ENCODE measurements around the gene SLPI. TPM values are rescaled to one million over a fixed set of nuclear protein-coding genes. Genes with fewer than 3 reads are reported as not detected.

The SLPI gene
- total RNA-seq, 1 experiment from 2014 or later = 207 TPM

DNA sequence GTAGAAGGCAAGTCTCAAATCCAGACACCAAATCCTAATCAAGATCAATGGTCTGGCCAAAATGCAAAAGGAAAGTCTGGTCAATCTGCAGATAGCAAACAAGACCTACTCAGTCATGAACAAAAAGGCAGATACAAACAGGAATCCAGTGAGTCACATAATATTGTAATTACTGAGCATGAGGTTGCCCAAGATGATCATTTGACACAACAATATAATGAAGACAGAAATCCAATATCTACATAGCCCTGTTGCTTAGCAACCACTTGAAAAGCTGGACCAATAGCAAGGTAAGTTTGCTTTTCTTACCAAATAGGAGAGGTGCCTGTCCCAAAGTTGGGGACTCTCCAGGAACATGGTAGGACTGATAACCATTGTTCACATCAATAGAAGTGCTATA lies 31.2 kb downstream of the SLPI start:
- H3K4me3 ChIP-seq (ENCODE audit: low read length) = no peak overlapping the region

DNA sequence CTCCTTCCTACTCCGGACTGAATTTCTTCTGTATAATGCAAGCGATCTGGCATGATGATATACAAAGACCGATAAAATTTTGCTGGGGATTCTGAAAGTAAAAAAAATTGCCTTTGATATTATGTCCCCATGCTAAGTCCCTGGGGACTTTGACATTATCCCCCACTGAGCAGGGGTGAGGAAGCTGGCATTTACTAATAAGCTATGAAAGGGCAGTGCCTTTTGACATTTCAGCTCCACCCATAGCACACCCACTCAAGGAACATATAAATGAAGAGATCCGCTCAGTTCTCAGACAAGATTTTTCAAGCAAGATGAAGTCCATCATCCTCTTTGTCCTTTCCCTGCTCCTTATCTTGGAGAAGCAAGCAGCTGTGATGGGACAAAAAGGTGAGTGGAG lies 33.3 kb downstream of the SLPI start, which contains the start of gene SEMG2:
Gene SEMG2, plus strand, starts transcription at position 298 of the 400 bp plus-strand sequence. Its CDS starts 17 bp downstream, at position 315.
- Histone ChIP-seq H3K4me2 (ENCODE audit: low read length) (no peak within 1 kb of the TSS), H3K79me2 (ENCODE audit: low read length) (no peaks in the 10 kb centered on the region), H3K9me3 (ENCODE audit: low read length) (no peaks in the 10 kb centered on the region), H3K27ac (ENCODE audit: low read length) (no peak within 1 kb of the TSS), H3K4me3 (ENCODE audit: low read length) (no peak within 1 kb of the TSS), H3F3A (ENCODE audit: low read length, unreplicated experiment) (no peaks in the 10 kb centered on the region), H3K9ac (ENCODE audit: low read length) (no peak within 1 kb of the TSS), H3K27me3 (ENCODE audit: low read length) (no peaks in the 10 kb centered on the region), H4K20me1 (ENCODE audit: low read length) (no peaks in the 10 kb centered on the region), H3K4me1 (ENCODE audit: insufficient read depth, low read length) (no peaks in the 10 kb centered on the region), H3K36me3 (ENCODE audit: low read depth, low read length) (no peaks in the 10 kb centered on the region), H3K9me2 (replicated peaks; ENCODE audit: low read length) (no peaks in the 10 kb centered on the region), H2AFZ (ENCODE audit: low read length) (no peak within 1 kb of the TSS)
- no peak for ATAC-seq
- intact Hi-C loops (cut with micrococcal nuclease) = no loop called here
- POLR2A ChIA-PET (ENCODE audit: unreplicated experiment) = no interaction called here
- no peak for DNase-seq
- BruUV-seq (replicated peaks) = no TSS peak
- TF ChIP-seq EZH2phosphoT487 (IDR thresholded peaks at IDR 0.05; ENCODE audit: borderline replicate concordance, low read length) (no peak), EZH2 (IDR thresholded peaks at IDR 0.05; ENCODE audit: low read length, unreplicated experiment) (no peak)
- TF ChIP-seq, protein P1, sequence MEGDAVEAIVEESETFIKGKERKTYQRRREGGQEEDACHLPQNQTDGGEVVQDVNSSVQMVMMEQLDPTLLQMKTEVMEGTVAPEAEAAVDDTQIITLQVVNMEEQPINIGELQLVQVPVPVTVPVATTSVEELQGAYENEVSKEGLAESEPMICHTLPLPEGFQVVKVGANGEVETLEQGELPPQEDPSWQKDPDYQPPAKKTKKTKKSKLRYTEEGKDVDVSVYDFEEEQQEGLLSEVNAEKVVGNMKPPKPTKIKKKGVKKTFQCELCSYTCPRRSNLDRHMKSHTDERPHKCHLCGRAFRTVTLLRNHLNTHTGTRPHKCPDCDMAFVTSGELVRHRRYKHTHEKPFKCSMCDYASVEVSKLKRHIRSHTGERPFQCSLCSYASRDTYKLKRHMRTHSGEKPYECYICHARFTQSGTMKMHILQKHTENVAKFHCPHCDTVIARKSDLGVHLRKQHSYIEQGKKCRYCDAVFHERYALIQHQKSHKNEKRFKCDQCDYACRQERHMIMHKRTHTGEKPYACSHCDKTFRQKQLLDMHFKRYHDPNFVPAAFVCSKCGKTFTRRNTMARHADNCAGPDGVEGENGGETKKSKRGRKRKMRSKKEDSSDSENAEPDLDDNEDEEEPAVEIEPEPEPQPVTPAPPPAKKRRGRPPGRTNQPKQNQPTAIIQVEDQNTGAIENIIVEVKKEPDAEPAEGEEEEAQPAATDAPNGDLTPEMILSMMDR (conservative IDR thresholded peaks at IDR 0.05; ENCODE audit: low read depth, low read length) = no peak
- CTCF ChIA-PET = no interaction called here

More for the DNA sequence above, 31.2 kb downstream of the SLPI start:
- Histone ChIP-seq H3F3A (ENCODE audit: low read length, unreplicated experiment) (no peaks in the 10 kb centered on the region), H3K79me2 (ENCODE audit: low read length) (no peaks in the 10 kb centered on the region), H3K36me3 (ENCODE audit: low read depth, low read length) (no peaks in the 10 kb centered on the region), H2AFZ (ENCODE audit: low read length) (no peak overlapping the region), H3K4me1 (ENCODE audit: insufficient read depth, low read length) (no peaks in the 10 kb centered on the region), H3K9me2 (replicated peaks; ENCODE audit: low read length) (no peaks in the 10 kb centered on the region), H3K9ac (ENCODE audit: low read length) (no peak overlapping the region), H3K27ac (ENCODE audit: low read length) (no peak overlapping the region), H4K20me1 (ENCODE audit: low read length) (no peaks in the 10 kb centered on the region), H3K9me3 (ENCODE audit: low read length) (no peaks in the 10 kb centered on the region), H3K27me3 (ENCODE audit: low read length) (no peaks in the 10 kb centered on the region), H3K4me2 (ENCODE audit: low read length) (no peak overlapping the region)
- DNase-seq (no peak), ATAC-seq (no peak)
- ChIA-PET CTCF (no interaction called here), POLR2A (ENCODE audit: unreplicated experiment) (no interaction called here)
- no peak for TF ChIP-seq EZH2 (IDR thresholded peaks at IDR 0.05; ENCODE audit: low read length, unreplicated experiment)
- no peak for TF ChIP-seq EZH2phosphoT487 (IDR thresholded peaks at IDR 0.05; ENCODE audit: borderline replicate concordance, low read length)
- TF ChIP-seq, protein P1 (conservative IDR thresholded peaks at IDR 0.05; ENCODE audit: low read depth, low read length) = no peak
- BruUV-seq (replicated peaks) = no TSS peak
- intact Hi-C loops (cut with micrococcal nuclease) = no loop called here

DNA sequence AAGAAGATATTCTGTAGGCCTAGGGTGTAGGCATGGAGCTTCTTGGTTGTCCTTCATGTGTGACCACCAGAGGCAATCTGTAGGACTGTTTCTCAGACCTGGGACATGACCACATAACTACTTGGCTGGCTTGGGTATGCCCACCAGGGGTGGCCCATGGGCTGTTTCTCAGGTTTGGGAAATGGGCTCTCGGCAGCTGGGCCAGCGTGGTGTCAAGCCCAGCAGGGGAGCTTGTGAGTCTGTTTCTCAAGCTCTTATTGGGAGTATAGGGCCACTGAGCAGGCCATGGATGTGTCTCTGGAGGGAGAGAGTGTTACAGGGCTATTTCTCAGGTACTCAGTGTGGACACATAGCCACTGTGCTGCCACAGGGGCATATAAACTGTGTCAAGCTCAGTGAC lies 35.7 kb downstream of the SLPI start:
- no TSS peak for BruUV-seq (replicated peaks)
- DNase-seq = no peak
- no peak for ATAC-seq

More for the DNA sequence above, 35.7 kb downstream of the SLPI start:
- H3K27me3 ChIP-seq (ENCODE audit: low read length) = no peaks in the 10 kb centered on the region
- H3K36me3 ChIP-seq (ENCODE audit: low read depth, low read length) = no peaks in the 10 kb centered on the region
- no peak overlapping the region for H2AFZ ChIP-seq (ENCODE audit: low read length)
- H3K4me3 ChIP-seq (ENCODE audit: low read length) = no peak overlapping the region
- H3K9ac ChIP-seq (ENCODE audit: low read length) = no peak overlapping the region
- POLR2A ChIA-PET (ENCODE audit: unreplicated experiment) = no interaction called here
- no peak overlapping the region for H3K27ac ChIP-seq (ENCODE audit: low read length)
- H3F3A ChIP-seq (ENCODE audit: low read length, unreplicated experiment) = no peaks in the 10 kb centered on the region
- H3K9me3 ChIP-seq (ENCODE audit: low read length) = no peaks in the 10 kb centered on the region
- intact Hi-C loops (cut with micrococcal nuclease) = no loop called here
- no peak for TF ChIP-seq EZH2phosphoT487 (IDR thresholded peaks at IDR 0.05; ENCODE audit: borderline replicate concordance, low read length)
- TF ChIP-seq EZH2 (IDR thresholded peaks at IDR 0.05; ENCODE audit: low read length, unreplicated experiment) = no peak
- TF ChIP-seq, protein P1 (conservative IDR thresholded peaks at IDR 0.05; ENCODE audit: low read depth, low read length) = no peak
- H3K4me2 ChIP-seq (ENCODE audit: low read length) = no peak overlapping the region
- no peaks in the 10 kb centered on the region for H4K20me1 ChIP-seq (ENCODE audit: low read length)
- no peaks in the 10 kb centered on the region for H3K79me2 ChIP-seq (ENCODE audit: low read length)
- no peaks in the 10 kb centered on the region for H3K4me1 ChIP-seq (ENCODE audit: insufficient read depth, low read length)
- H3K9me2 ChIP-seq (replicated peaks; ENCODE audit: low read length) = no peaks in the 10 kb centered on the region
- CTCF ChIA-PET = no interaction called here
